BE2C (cell line): Measurements from ENCODE around the gene TCFL5.

ENCODE experiments used
- DNase-seq: peaks from one replicate; pipeline ENCODE4 v3.0.0-alpha.2; 2020
- H3K27me3 ChIP-seq: fragments of 250-450 bp; sonication (Bioruptor Pico); 2 replicates; pipeline ENCODE4 v1.5.1; 2020; ENCODE audit warnings: mild to moderate bottlenecking
- H3K36me3 ChIP-seq: fragments of 250-450 bp; sonication (Bioruptor Pico); 2 replicates; pipeline ENCODE4 v1.5.1; 2020; ENCODE audit warnings: mild to moderate bottlenecking
- H3K4me1 ChIP-seq: fragments of 250-450 bp; sonication (Bioruptor Pico); 2 replicates; pipeline ENCODE4 v1.5.1; 2020
- H3K4me3 ChIP-seq: 2 replicates; pipeline ENCODE4 v1.5.1; 2011; ENCODE audit warnings: low read depth, low read length
- H3K9me3 ChIP-seq: fragments of 250-450 bp; sonication (Bioruptor Pico); 2 replicates; pipeline ENCODE4 v1.5.1; 2020
- CTCF ChIP-seq: IDR thresholded peaks from 2 replicates; pipeline ENCODE4 v1.5.1; 2012; ENCODE audit warnings: mild to moderate bottlenecking, low read depth, low read length

TCFL5 gene

GRCh38 chr20:62804021-62804626 lies 57.5 kb downstream of the TCFL5 start:
- no peaks in the 10 kb centered on the region; the same call in 1 of the 2 replicates for H3K4me1 ChIP-seq
- H3K27me3 ChIP-seq: no peaks in the 10 kb centered on the region

GRCh38 chr20:62802026-62802712 lies 59.5 kb downstream of the TCFL5 start:
- H3K4me1 ChIP-seq: no peaks in the 10 kb centered on the region; the same call in 1 of the 2 replicates
- TF ChIP-seq CTCF: no peak
- no peaks in the 10 kb centered on the region for H3K9me3 ChIP-seq
- no peak overlapping the region for H3K4me3 ChIP-seq
- peaks cover 33% of the 10 kb centered on the region for H3K36me3 ChIP-seq
- no peak for DNase-seq
- no peaks in the 10 kb centered on the region for H3K27me3 ChIP-seq

More at GRCh38 chr20:62804021-62804626, 57.5 kb downstream of the TCFL5 start:
- no peak for DNase-seq
- Histone ChIP-seq H3K4me3 (peak overlapping the region; percentile 63), H3K36me3 (peaks cover 35% of the 10 kb centered on the region), H3K9me3 (no peaks in the 10 kb centered on the region)
- peak; percentile 25 for TF ChIP-seq CTCF

- Histone ChIP-seq H3K9me3 (no peaks in the 10 kb centered on the region), H3K4me3 (no peak overlapping the region), H3K27me3 (no peaks in the 10 kb centered on the region), H3K4me1 (no peaks in the 10 kb centered on the region; the same call in 1 of the 2 replicates), H3K36me3 (peaks cover 33% of the 10 kb centered on the region)
- no peak for TF ChIP-seq CTCF
- DNase-seq: no peak
Measured at GRCh38 chr20:62801284-62802010, 60.2 kb downstream of the TCFL5 start.

DNA sequence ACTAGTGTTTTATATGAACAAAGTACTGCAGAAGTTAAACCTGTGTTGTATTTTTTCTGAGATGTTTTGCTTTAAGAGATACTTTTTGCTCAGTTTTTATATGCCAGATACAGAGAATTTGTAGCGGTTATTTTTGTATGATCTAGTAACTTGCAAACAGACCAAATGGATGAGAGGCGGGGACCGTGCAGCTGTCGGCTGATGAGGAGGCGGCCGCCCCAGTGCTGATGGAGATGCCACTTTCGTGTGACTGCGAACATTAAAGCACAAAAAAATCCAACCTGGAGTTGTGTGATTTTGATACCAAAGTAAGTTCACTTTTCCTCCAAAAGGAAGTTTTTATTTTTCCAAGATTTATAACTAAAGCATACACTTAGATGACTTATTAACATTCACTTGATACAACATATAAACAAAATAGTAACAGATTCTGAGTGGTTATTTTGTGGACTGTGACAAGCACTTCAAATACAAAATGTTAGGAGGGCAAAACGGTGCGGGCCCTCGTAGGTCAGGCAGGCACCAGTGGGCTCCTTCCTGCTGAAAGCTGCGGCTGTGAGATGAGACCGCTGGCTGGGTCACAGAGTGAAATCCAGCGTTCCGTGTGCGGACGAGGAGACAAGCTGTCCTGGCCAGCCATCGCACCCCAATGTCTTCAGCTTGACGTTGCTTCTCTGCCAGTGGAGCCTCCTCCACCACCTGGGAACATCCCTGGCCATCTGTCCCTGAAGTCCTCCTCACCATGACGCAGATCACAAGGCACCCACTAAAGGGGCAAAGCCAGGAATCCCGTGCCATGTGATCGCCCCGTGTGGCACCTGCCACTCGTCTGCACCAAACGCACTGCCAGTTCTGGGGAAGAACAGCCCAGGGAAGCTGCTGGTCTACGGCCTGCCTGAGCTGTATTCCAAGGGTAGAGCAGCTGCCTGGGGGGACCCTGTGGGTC lies 61.0 kb downstream of the TCFL5 start:
- H3K27me3 ChIP-seq: no peaks in the 10 kb centered on the region
- peaks cover 33% of the 10 kb centered on the region for H3K36me3 ChIP-seq
- H3K4me1 ChIP-seq: no peaks in the 10 kb centered on the region; the same call in 1 of the 2 replicates
- no peak for DNase-seq
- no peak for TF ChIP-seq CTCF
- no peaks in the 10 kb centered on the region for H3K9me3 ChIP-seq
- H3K4me3 ChIP-seq: no peak overlapping the region

DNA sequence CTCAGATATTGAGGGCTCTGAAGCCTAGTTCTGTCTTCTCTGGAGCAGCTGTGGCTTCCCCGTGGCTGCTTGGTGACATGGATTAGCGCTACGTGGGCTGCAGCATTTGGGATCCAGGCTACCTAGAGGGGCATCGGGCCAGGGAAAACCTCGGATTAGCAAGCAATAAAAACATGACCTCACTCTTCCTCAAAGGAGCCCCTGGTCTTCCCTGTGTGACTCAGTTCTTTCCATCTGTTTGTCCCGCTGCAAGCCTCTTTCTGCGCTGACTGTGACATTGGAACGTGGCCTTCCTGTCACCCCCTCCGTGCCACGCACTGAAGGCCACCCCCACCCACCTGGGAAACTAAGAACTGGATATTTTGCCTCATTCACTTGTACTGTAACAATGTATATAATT lies 61.7 kb downstream of the TCFL5 start:
- no peaks in the 10 kb centered on the region for H3K27me3 ChIP-seq
- H3K4me1 ChIP-seq: no peaks in the 10 kb centered on the region; the same call in 1 of the 2 replicates
- H3K4me3 ChIP-seq: no peak overlapping the region
- no peak for TF ChIP-seq CTCF
- H3K9me3 ChIP-seq: no peaks in the 10 kb centered on the region
- no peak for DNase-seq
- peaks cover 33% of the 10 kb centered on the region for H3K36me3 ChIP-seq
